ENCODE data around the gene PRELID2.
"Not testable (repeated sequence)": the region's sequence is repeated elsewhere in the genome, so short reads cannot be mapped to it uniquely, and the experiment has no call there.

PRELID2 gene

DNA sequence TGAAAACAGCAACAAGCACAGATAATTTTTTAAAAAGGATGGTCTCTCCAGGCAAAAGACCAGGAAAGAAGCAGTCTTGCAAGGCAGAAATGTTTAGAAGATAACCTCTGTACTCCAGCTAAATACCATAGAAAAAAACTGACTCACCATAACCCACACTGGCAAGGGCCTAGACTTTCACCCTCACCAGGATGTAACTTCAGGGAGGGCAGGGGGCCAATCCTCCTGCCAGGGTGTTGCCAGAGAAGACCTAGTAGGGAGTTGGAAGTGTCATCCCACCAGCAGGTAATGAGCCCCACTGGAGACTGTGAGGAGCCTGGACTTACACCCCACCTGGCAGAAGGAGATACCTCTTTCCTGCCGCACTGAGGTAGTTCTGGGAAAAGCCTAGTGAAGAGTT, 97.6 kb downstream of the PRELID2 start:
- no peak for DNase-seq

GRCh38 chr5:145729956-145730355, 105.2 kb downstream of the PRELID2 start:
- DNase-seq, result not testable (repeated sequence)

DNA sequence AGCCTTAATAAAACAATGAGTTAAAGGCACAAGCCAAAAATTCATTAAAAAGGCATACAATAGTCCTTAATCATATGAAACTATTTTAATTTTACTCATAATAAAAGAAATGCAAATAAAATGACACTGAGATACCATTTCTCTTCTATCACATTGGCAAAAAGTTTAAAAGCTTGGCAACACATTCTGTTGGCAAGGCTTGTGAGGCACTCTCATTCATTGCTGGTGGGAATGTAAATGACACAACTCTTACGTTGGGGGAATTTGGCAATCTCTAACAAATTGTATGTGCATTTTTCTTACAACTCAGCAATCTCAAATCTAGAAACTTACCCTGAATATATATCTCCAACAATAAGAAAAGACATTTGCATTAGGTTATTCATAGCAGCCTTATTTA, 111.6 kb downstream of the PRELID2 start:
- no peak for DNase-seq

- DNase-seq, result no peak
Measured at GRCh38 chr5:145718956-145719355, 116.2 kb downstream of the PRELID2 start.

DNA sequence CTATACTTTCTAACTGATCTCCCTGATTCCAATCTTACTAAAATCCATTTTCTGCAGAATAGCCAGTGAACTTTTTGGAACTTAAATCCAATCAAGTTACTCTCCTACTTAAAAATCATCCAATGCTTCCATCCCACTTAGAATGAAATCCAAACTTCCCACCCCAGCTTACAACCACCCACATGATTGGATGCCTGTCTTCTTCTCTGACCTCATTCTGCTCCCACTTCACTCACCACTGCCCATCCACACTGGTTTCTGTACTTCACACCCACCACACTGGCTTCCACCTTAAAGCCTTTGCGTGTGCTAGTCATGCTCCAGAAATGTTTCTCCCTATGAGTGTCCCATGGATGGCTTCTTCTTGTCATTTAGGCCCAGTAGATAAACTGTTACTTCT, 119.7 kb downstream of the PRELID2 start:
- no peak for DNase-seq

DNA sequence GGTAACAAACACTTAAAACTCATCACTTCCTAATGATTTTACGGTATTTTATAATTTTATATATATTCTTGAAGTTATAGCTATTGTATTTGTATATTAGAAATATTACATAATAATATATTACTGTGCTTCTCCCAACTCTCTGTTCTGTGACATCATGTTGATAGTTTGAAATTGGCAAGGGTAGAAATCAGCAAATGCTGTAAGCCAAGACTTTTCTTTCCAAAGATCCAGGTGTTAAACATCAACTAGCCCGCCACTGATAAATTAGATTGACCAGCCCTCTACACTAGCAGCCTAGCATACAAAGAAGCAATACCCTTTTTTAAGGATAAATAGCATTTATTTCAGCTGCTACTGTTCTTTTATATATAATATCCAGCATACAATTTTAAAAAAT, 122.9 kb downstream of the PRELID2 start:
- DNase-seq, result no peak

DNA sequence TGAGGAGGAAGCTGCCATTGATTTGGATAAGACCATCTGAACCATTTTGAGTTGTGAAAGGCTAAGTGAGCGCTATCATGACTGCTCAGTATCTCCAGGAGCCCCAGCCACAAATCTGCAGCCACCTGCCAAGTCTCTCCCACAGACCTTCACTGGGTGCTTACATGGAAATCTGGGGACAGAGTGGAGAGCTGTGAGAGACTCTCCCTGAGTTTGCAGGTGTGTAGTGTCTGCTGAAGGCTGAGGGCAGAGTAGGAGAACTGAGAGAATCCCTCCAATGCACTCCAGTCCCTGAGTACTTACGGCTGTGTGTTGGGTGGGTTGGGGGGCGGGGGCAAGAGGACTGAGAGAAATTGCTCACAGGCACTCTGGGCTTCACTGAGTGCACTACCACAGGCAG, 123.7 kb downstream of the PRELID2 start:
- DNase-seq, result no peak
